ENCODE results near the gene RPUSD1.

The RPUSD1 gene

GRCh38 chr16:769934-770333 lies 18.2 kb downstream of the RPUSD1 start:
- no peak for TF ChIP-seq CTCF (conservative IDR thresholded peaks at IDR 0.05; ENCODE audit: low read length)
- no peak for DNase-seq (ENCODE audit: low read depth)
- H3K4me3 ChIP-seq (ENCODE audit: low read length), result no peak overlapping the region

- DNase-seq (ENCODE audit: low read depth), result no peak
- TF ChIP-seq CTCF (conservative IDR thresholded peaks at IDR 0.05; ENCODE audit: low read length), result no peak
- no peak overlapping the region for H3K4me3 ChIP-seq (ENCODE audit: low read length)
Observed at GRCh38 chr16:769184-769784, 18.9 kb downstream of the RPUSD1 start.

- DNase-seq (ENCODE audit: low read depth), result no peak
- no peak for TF ChIP-seq CTCF (conservative IDR thresholded peaks at IDR 0.05; ENCODE audit: low read length)
- no peak overlapping the region for H3K4me3 ChIP-seq (ENCODE audit: low read length)
Observed at GRCh38 chr16:768428-768827, 19.8 kb downstream of the RPUSD1 start.

GRCh38 chr16:767743-768235 lies 20.4 kb downstream of the RPUSD1 start:
- no peak for TF ChIP-seq CTCF (conservative IDR thresholded peaks at IDR 0.05; ENCODE audit: low read length)
- H3K4me3 ChIP-seq (ENCODE audit: low read length), result no peak overlapping the region
- no peak for DNase-seq (ENCODE audit: low read depth)

- no peak for TF ChIP-seq CTCF (conservative IDR thresholded peaks at IDR 0.05; ENCODE audit: low read length)
- DNase-seq (ENCODE audit: low read depth), result no peak
Observed at GRCh38 chr16:766820-767640, 21.2 kb downstream of the RPUSD1 start.

GRCh38 chr16:766008-766819 lies 22.0 kb downstream of the RPUSD1 start:
- DNase-seq (ENCODE audit: low read depth), result no peak
- no peak overlapping the region for H3K4me3 ChIP-seq (ENCODE audit: low read length)
- no peak for TF ChIP-seq CTCF (conservative IDR thresholded peaks at IDR 0.05; ENCODE audit: low read length)

More at GRCh38 chr16:766820-767640, 21.2 kb downstream of the RPUSD1 start:
- no peak overlapping the region for H3K4me3 ChIP-seq (ENCODE audit: low read length)
